GM19452 (cell line): ENCODE measurements around the gene ZMYM2.
"Not testable (repeated sequence)": the region's sequence is repeated elsewhere in the genome, so short reads cannot be mapped to it uniquely, and the experiment has no call there.

Source experiments
- ATAC-seq: cut with Tn5 transposase; IDR thresholded peaks from one replicate; pipeline ENCODE4 v1.9.1; 2021; ENCODE audit not compliant: unreplicated experiment

Gene ZMYM2

DNA sequence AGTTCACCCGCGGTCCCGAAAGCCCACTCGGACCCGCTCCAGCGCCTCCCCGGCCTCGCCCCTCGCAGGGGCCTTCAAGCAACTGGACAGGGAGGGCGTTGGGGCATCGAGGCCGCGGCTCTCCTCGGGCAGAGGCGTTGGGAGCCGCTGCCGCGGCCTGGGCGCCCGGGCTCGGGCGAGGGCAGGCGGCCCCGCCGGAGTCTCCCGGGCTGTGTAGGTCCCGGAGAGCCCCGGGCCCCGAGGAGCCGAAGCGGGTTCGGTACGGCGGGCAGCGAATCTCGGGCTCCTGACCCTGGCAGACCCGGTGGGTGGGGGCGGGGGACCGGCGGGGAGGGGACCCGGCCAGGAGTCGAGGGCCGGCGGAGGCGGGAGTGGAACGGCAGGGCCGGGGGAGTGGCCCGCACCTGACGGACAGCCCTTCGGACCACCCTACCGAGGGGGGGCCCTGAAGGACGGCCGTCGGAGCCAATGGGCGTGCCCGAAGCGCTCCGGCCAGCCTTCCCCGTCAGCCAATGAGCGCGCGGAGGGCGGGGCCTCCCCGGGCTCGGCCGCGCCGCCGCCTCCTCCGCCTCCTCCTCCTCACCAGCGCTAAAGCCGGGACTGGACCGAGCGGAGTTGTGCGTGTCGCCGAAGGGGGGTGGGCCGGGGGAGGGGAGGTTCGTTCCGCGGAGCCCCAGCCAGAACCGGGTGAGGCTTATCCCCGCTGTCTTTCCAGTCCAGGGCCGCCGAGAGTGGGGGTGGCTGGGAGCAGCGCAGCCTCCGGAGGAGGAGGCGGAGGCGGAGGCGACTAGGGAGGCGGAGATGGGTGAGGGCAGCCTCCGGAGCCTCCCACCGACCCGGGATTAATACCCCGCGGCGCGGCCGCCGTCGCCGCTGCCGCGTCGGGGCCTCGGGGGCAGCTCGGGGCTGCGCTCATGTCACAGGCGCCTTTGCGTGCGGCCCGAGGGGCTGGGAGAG, at the start of gene ZMYM2:
Gene ZMYM2 (plus strand): TSS at position 573 of the 957 bp plus-strand sequence. CDS start 34,346 bp downstream, outside the sequence.
- ATAC-seq: peak; percentile 80

- no peak for ATAC-seq
Observed at GRCh38 chr13:19910336-19911072, 48.0 kb upstream of the ZMYM2 start.

GRCh38 chr13:19927117-19927748, 31.3 kb upstream of the ZMYM2 start:
- no peak for ATAC-seq

GRCh38 chr13:19940106-19940505, 18.4 kb upstream of the ZMYM2 start:
- ATAC-seq: no peak

- no peak for ATAC-seq
Observed at GRCh38 chr13:19950374-19950773, 8.2 kb upstream of the ZMYM2 start.

DNA sequence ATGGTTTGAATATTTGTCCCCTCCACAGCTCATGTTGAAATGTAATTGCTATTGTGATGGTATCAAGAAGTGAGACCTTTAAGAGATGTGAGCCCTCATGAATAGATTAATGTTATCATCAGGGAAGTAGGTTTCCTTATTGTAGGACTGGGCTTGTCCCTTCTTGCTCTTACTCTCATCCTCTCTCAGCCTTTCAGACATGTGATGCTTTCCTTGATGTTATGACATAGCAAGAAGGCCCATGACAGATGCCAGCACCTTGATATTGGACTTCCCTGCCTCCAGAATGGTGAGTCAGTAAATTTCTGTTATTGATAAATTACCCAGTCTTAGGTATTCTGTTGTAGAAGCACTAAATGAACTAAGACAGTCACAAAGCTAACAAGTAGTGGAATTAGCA, 5.7 kb upstream of the ZMYM2 start:
- ATAC-seq: no peak

DNA sequence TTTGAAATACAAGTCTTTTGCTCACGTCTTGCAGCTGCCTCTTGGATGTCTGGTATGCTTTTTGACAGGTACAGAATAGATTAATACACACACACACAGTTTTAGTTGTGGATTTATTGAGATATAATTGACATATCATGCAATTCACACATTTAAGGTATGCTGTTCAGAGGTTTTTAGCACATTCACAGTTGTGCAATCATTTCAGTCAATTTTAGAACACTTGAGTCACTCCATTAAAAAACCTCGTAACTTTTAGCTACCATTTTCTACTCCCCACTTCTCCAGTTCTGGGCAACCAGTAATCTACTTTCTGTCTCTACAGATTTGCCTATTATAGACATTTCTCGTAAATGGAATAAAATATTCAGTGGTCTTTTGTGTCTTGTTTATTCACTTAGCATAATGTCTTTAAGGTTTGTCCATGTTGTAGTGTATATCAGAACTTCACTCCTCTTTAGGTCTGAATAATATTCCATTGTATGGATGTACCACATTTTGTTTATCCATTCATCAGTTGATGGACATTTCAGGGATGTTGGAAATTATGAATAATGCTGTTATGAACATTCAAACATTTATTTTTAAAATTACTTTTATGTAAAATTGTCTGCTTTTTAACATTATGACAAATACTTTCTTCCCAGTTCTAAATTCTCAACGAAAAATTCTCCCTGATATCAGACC, 2.5 kb upstream of the ZMYM2 start:
- no peak for ATAC-seq

DNA sequence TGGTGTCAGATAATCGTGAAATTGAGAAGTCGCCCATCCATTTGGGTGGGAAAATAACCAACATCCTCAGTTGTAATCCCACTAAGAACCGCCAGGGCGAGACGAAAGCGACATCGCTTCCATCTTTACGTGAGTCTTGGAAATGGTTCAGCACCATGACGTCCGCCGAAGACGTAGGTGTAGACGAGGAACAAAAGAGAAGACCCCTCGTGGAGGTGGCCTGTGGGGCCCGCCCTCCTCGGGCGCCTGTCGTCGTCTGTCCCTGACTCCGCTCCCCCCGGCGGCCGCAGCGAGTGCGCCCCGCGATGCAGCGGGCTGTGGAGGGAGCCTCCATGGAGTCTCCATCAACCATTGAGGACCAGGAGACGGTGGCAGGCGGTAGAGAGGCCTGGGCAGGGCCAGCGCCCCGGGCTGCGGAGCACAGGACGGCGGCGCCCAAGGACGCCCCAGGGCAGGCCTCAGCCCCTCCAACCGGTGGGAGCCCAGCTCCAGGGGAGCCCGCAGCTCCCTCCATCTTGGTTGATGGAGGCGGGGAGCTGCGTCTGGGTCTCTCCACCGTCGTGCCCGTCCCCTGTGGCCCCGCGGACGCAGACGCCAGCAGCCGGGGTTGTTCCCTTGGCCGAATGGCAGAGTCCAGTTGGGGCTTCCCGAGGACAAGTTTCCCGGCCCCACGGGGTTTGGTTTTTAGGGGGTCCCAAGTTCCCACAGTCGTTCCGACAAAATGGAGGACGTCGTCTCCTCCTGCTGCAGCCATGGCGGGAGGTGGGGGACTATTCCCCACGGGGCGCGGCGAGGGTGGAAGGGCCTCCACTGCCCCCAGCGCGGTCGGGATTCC, 990 bp upstream of the ZMYM2 start:
- peak; percentile 4 for ATAC-seq

- ATAC-seq: no peak
Observed at GRCh38 chr13:19959141-19959830, 759 bp downstream of the ZMYM2 start.

- ATAC-seq: peak; percentile 41
Observed at GRCh38 chr13:19959831-19960652, 1.5 kb downstream of the ZMYM2 start.

DNA sequence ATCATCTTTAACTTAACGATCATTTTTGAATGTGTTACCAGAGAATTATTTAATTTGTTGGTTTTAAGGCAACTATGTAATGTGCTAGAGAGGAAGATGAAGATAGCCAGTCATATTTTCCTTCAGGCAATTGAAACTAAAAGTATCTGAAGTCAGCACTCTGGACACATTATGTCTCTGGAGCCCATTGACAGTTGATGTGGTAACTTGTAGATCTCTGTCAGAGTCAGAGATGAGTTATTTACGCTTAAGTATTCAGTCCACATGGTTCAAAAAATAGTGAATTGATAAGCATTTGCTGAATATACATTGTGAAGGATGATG, 2.1 kb downstream of the ZMYM2 start:
- ATAC-seq: no peak

DNA sequence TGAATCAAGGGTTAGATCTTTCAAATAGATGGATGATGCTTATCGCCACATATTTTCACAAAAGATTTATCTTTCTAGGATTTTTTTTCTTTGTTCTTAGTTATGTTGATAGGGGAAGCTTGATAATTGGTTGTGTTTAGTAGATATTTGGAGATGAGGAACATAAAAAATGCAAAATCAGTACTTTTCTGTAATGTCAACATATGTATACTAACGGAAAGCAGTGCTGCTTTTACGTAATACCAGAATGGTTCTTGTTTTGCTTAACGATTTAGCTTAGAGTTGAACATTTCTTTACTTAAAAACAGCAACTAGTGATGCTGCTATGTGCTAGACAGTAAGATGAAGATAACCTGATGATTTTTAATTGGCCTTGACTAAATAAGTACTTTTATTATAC, 3.0 kb downstream of the ZMYM2 start:
- no peak for ATAC-seq

GRCh38 chr13:19961924-19962323, 3.4 kb downstream of the ZMYM2 start:
- ATAC-seq: no peak

DNA sequence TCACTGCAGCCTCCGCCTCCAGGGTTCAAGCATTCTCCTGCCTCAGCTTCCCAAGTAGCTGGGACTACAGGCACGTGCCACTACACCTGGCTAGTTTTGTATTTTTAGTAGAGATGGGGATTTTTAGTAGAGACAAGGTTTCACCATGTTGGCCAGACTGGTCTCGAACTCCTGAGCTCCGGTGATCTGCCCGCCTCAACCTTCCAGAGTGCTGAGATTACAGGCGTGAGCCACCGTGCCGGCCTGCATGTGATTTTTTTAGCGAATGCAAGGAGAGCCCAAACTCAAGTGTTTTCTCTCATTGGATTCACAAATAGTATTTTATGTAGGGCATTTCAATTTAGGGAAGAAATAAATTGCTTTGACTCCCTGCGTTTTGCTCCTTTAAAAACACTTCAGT, 4.4 kb downstream of the ZMYM2 start:
- ATAC-seq: no peak

- ATAC-seq: no peak
Observed at GRCh38 chr13:19967621-19968020, 9.1 kb downstream of the ZMYM2 start.

- ATAC-seq: not testable (repeated sequence)
Observed at GRCh38 chr13:19974498-19975009, 16.0 kb downstream of the ZMYM2 start.

DNA sequence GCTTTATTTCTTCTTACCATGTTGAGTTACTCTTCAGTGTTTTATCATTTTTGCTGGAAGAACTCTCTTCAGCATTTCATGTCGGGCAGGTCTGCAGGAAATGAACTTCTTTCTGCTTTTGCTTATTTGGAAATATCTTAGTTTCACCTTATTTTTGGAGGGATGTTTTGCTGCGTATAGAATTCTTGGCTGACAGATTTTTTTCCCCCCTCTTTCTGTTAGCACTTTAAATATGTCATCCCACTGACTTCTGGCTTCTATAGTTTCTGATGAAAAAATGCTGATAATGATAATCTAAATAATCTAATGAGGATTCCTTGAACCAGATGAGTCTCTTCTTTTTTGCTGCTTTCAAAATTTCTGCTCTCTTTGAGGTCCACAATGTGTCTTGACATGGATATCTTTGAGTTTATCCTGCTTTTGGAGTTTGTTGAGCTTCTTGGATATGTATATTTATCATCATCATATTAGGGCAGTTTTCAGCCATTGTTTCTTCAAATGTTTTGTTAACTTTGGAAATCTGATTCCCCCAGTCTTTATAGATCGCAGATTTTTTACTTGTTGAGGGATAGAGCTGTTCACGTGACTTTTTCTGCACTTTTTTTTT, 20.4 kb downstream of the ZMYM2 start:
- ATAC-seq: no peak

GRCh38 chr13:19981685-19982238, 23.2 kb downstream of the ZMYM2 start:
- no peak for ATAC-seq
